SK-N-MC (cell line): ENCODE measurements around the gene EGLN1.

Experiments used
- EZH2 ChIP-seq: fragments of 200-600 bp; sonication (generic); IDR thresholded peaks from one replicate; pipeline ENCODE4 v1.6.1; 2017; ENCODE audit warnings: antibody characterized with exemption
- POLR2AphosphoS5 ChIP-seq: IDR thresholded peaks from 2 replicates; pipeline ENCODE4 v1.6.1; 2012; ENCODE audit warnings: mild to moderate bottlenecking, low read depth, low read length, borderline replicate concordance

DNA sequence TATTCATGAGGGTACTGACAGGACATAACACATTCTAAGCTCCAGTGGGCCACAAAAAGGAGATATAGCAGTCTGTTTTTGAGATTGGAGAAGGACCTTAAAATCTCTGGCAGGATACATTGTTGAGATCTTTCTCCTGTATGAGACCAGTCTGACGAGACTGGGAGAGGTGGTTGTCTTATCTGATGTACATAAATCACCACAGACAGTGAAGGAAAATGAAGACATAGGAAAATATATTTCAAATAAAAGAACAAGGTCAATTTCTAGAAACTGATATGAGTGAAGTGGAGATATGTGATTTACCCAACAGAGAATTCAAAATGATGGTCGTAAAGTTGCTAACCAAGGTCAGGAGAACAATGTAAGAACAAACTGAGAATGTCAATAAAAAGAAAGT lies 21.3 kb upstream of the EGLN1 start:
- no peak for TF ChIP-seq POLR2AphosphoS5
- no peak for TF ChIP-seq EZH2
